ENCODE results near the gene JADE2.
A peak's percentile ranks its signal among the peaks of the same experiment; 100 is the strongest.

Gene JADE2

DNA sequence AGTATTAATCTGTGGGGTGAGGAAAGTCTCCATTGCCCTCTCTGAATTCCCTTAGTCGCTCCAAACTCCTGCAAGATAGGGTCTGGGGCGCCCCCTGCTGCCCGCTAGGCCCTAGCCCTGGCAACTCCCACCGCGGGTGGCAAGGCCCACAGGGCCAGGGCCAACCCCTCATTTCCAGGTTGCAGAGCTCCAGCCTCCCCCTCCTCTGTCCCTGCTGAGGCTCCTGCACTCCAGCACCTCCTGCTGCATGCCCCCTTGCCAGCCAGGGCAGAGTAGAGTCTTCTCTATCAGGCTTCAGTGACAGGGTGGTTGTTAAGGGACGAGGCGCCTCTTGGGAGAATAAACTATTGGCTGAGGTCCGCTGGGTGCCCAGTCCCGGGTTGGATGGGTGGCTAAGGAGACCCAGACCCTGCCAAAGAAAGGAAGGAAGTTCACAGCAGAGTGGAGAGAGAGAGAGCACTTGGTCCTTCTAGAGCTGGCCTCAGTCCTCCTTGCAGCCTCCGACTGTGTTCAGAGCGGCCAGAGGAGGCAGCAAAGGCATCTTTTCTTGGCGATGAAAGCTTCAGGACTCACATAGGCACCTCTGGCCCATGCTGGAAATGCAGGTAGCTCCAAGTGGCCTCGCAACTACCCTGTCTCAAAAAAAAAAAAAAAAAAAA, 61.5 kb downstream of the JADE2 start:
- ChIA-PET CTCF (interaction anchor here (0.6 to 3.6 kb wide), 44 partner anchors 9 to 541 kb away, joined by 3 to 33 read pairs (median 4); partner anchors contain the start of genes CDKL3, TXNDC15 and UBE2B), POLR2A (interaction anchor here (0.7 kb wide), 2 partner anchors 46 to 735 kb away, joined by 3 to 7 read pairs; partner anchors contain the start of gene SAR1B)
- Histone ChIP-seq H3K27ac (ENCODE audit: extremely low read depth, low read depth, low read length) (no peak overlapping the region), H3K9me3 (ENCODE audit: control insufficient read depth, insufficient read depth, low read depth, low read length) (no peaks in the 10 kb centered on the region), H3K4me3 (ENCODE audit: low read depth, low read length) (no peak overlapping the region), H3K4me1 (ENCODE audit: control insufficient read depth, insufficient read depth, low read length) (no peaks in the 10 kb centered on the region), H3K36me3 (ENCODE audit: control insufficient read depth in 2 of 2, insufficient read depth in 1 of 2, low read length in 2 of 2) (no peaks in the 10 kb centered on the region)
- TF ChIP-seq BCL11A (tag by site-specific recombination; IDR thresholded peaks at IDR 0.05; ENCODE audit: low read depth) = no peak
- TF ChIP-seq ZNF211 (tag by site-specific recombination; IDR thresholded peaks at IDR 0.05; ENCODE audit: low read depth) = no peak
- TF ChIP-seq ZBTB17 (tag by site-specific recombination; IDR thresholded peaks at IDR 0.05) = 0 out of 2 replicates have a peak, but pooled peaks have one; percentile 22
- TF ChIP-seq, protein P1, sequence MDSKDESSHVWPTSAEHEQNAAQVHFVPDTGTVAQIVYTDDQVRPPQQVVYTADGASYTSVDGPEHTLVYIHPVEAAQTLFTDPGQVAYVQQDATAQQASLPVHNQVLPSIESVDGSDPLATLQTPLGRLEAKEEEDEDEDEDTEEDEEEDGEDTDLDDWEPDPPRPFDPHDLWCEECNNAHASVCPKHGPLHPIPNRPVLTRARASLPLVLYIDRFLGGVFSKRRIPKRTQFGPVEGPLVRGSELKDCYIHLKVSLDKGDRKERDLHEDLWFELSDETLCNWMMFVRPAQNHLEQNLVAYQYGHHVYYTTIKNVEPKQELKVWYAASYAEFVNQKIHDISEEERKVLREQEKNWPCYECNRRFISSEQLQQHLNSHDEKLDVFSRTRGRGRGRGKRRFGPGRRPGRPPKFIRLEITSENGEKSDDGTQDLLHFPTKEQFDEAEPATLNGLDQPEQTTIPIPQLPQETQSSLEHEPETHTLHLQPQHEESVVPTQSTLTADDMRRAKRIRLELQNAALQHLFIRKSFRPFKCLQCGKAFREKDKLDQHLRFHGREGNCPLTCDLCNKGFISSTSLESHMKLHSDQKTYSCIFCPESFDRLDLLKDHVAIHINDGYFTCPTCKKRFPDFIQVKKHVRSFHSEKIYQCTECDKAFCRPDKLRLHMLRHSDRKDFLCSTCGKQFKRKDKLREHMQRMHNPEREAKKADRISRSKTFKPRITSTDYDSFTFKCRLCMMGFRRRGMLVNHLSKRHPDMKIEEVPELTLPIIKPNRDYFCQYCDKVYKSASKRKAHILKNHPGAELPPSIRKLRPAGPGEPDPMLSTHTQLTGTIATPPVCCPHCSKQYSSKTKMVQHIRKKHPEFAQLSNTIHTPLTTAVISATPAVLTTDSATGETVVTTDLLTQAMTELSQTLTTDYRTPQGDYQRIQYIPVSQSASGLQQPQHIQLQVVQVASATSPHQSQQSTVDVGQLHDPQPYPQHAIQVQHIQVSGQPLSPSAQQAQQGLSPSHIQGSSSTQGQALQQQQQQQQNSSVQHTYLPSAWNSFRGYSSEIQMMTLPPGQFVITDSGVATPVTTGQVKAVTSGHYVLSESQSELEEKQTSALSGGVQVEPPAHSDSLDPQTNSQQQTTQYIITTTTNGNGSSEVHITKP (tag by site-specific recombination; IDR thresholded peaks at IDR 0.05) = peak; percentile 65
- TF ChIP-seq ZNF624 (tag by site-specific recombination; IDR thresholded peaks at IDR 0.05) = no peak
- TF ChIP-seq ZNF626 (tag by site-specific recombination; IDR thresholded peaks at IDR 0.05) = no peak
- no peak for TF ChIP-seq ZNF791 (tag by site-specific recombination; IDR thresholded peaks at IDR 0.05)
- TF ChIP-seq ZNF114 (tag by site-specific recombination; IDR thresholded peaks at IDR 0.05) = no peak
- no peak for TF ChIP-seq WT1 (tag by site-specific recombination; IDR thresholded peaks at IDR 0.05)
- no peak for TF ChIP-seq ZNF585B (tag by site-specific recombination; IDR thresholded peaks at IDR 0.05)
- no peak for TF ChIP-seq ZFP41 (tag by site-specific recombination; IDR thresholded peaks at IDR 0.05; ENCODE audit: borderline replicate concordance)
- TF ChIP-seq ZNF391 (tag by site-specific recombination; IDR thresholded peaks at IDR 0.05; ENCODE audit: borderline replicate concordance, low read depth) = no peak
- peak; percentile 44; the same call in 1 of the 2 replicates for TF ChIP-seq GLIS2 (tag by site-specific recombination; IDR thresholded peaks at IDR 0.05)
- no peak for TF ChIP-seq YY1 (tag by site-specific recombination; IDR thresholded peaks at IDR 0.05)
- no peak for TF ChIP-seq GFI1B (tag by site-specific recombination; IDR thresholded peaks at IDR 0.05)
- TF ChIP-seq, protein P2, sequence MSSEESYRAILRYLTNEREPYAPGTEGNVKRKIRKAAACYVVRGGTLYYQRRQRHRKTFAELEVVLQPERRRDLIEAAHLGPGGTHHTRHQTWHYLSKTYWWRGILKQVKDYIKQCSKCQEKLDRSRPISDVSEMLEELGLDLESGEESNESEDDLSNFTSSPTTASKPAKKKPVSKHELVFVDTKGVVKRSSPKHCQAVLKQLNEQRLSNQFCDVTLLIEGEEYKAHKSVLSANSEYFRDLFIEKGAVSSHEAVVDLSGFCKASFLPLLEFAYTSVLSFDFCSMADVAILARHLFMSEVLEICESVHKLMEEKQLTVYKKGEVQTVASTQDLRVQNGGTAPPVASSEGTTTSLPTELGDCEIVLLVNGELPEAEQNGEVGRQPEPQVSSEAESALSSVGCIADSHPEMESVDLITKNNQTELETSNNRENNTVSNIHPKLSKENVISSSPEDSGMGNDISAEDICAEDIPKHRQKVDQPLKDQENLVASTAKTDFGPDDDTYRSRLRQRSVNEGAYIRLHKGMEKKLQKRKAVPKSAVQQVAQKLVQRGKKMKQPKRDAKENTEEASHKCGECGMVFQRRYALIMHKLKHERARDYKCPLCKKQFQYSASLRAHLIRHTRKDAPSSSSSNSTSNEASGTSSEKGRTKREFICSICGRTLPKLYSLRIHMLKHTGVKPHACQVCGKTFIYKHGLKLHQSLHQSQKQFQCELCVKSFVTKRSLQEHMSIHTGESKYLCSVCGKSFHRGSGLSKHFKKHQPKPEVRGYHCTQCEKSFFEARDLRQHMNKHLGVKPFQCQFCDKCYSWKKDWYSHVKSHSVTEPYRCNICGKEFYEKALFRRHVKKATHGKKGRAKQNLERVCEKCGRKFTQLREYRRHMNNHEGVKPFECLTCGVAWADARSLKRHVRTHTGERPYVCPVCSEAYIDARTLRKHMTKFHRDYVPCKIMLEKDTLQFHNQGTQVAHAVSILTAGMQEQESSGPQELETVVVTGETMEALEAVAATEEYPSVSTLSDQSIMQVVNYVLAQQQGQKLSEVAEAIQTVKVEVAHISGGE (tag by site-specific recombination; conservative IDR thresholded peaks at IDR 0.05; ENCODE audit: low read depth) = no peak
- TF ChIP-seq ZNF792 (tag by site-specific recombination; IDR thresholded peaks at IDR 0.05) = no peak
- TF ChIP-seq ZNF76 (tag by site-specific recombination; IDR thresholded peaks at IDR 0.05; ENCODE audit: borderline replicate concordance, low read depth) = no peak
- TF ChIP-seq CTCF (tag by site-specific recombination; IDR thresholded peaks at IDR 0.05) = peak; percentile 68
- no peak for TF ChIP-seq HOXA7 (CRISPR knock-in tag; IDR thresholded peaks at IDR 0.05; ENCODE audit: borderline replicate concordance)
- no peak for TF ChIP-seq OSR2 (tag by site-specific recombination; IDR thresholded peaks at IDR 0.05)
- TF ChIP-seq, protein P3, sequence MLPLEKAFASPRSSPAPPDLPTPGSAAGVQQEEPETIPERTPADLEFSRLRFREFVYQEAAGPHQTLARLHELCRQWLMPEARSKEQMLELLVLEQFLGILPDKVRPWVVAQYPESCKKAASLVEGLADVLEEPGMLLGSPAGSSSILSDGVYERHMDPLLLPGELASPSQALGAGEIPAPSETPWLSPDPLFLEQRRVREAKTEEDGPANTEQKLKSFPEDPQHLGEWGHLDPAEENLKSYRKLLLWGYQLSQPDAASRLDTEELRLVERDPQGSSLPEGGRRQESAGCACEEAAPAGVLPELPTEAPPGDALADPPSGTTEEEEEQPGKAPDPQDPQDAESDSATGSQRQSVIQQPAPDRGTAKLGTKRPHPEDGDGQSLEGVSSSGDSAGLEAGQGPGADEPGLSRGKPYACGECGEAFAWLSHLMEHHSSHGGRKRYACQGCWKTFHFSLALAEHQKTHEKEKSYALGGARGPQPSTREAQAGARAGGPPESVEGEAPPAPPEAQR (tag by site-specific recombination; IDR thresholded peaks at IDR 0.05) = no peak
- no peak for TF ChIP-seq KLF7 (tag by site-specific recombination; IDR thresholded peaks at IDR 0.05; ENCODE audit: borderline replicate concordance)
- no peak for TF ChIP-seq ZNF23 (tag by site-specific recombination; IDR thresholded peaks at IDR 0.05; ENCODE audit: borderline replicate concordance)
- TF ChIP-seq, protein P4, sequence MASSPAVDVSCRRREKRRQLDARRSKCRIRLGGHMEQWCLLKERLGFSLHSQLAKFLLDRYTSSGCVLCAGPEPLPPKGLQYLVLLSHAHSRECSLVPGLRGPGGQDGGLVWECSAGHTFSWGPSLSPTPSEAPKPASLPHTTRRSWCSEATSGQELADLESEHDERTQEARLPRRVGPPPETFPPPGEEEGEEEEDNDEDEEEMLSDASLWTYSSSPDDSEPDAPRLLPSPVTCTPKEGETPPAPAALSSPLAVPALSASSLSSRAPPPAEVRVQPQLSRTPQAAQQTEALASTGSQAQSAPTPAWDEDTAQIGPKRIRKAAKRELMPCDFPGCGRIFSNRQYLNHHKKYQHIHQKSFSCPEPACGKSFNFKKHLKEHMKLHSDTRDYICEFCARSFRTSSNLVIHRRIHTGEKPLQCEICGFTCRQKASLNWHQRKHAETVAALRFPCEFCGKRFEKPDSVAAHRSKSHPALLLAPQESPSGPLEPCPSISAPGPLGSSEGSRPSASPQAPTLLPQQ (tag by site-specific recombination; IDR thresholded peaks at IDR 0.05) = no peak
- peak; percentile 43; the same call in 1 of the 2 replicates for TF ChIP-seq ZNF561 (tag by site-specific recombination; IDR thresholded peaks at IDR 0.05; ENCODE audit: borderline replicate concordance)
